ENCODE results near the gene TMEM108. TPM values are rescaled to one million over a fixed set of nuclear protein-coding genes. Genes with fewer than 3 reads are reported as not detected.

Gene TMEM108
- total RNA-seq, 1 donor from 2014 or later, result 1.5 TPM

- no peak for DNase-seq (ENCODE audit: low spot score)
Observed at GRCh38 chr3:133274477-133274876, 236.3 kb downstream of the TMEM108 start.

GRCh38 chr3:133276594-133276993 lies 238.4 kb downstream of the TMEM108 start:
- DNase-seq (ENCODE audit: low spot score), result no peak

- no peak for DNase-seq (ENCODE audit: low spot score)
Observed at GRCh38 chr3:133277813-133278212, 239.6 kb downstream of the TMEM108 start.

- DNase-seq (ENCODE audit: low spot score), result no peak
Observed at GRCh38 chr3:133278260-133279043, 240.3 kb downstream of the TMEM108 start.

- DNase-seq (ENCODE audit: low spot score), result no peak
Observed at GRCh38 chr3:133280586-133280985, 242.4 kb downstream of the TMEM108 start.

- DNase-seq (ENCODE audit: low spot score), result no peak
Observed at GRCh38 chr3:133282236-133282635, 244.0 kb downstream of the TMEM108 start.

- DNase-seq (ENCODE audit: low spot score), result no peak
Observed at GRCh38 chr3:133283958-133284807, 246.0 kb downstream of the TMEM108 start.

- no peak for DNase-seq (ENCODE audit: low spot score)
Observed at GRCh38 chr3:133289322-133289721, 251.1 kb downstream of the TMEM108 start.

GRCh38 chr3:133292296-133292695 lies 254.1 kb downstream of the TMEM108 start:
- no peak for DNase-seq (ENCODE audit: low spot score)

GRCh38 chr3:133293397-133294110 lies 255.4 kb downstream of the TMEM108 start:
- no peak for DNase-seq (ENCODE audit: low spot score)

- no peak for DNase-seq (ENCODE audit: low spot score)
Observed at GRCh38 chr3:133294253-133294652, 256.1 kb downstream of the TMEM108 start.

- no peak for DNase-seq (ENCODE audit: low spot score)
Observed at GRCh38 chr3:133295199-133295901, 257.2 kb downstream of the TMEM108 start.

- DNase-seq (ENCODE audit: low spot score), result no peak
Observed at GRCh38 chr3:133295944-133296917, 258.0 kb downstream of the TMEM108 start.

- no peak for DNase-seq (ENCODE audit: low spot score)
Observed at GRCh38 chr3:133296981-133297380, 258.8 kb downstream of the TMEM108 start.

- DNase-seq (ENCODE audit: low spot score), result no peak
Observed at GRCh38 chr3:133300102-133300501, 261.9 kb downstream of the TMEM108 start.

- DNase-seq (ENCODE audit: low spot score), result no peak
Observed at GRCh38 chr3:133301194-133301593, 263.0 kb downstream of the TMEM108 start.

GRCh38 chr3:133301731-133302130 lies 263.5 kb downstream of the TMEM108 start:
- DNase-seq (ENCODE audit: low spot score), result no peak

- no peak for DNase-seq (ENCODE audit: low spot score)
Observed at GRCh38 chr3:133303430-133303829, 265.2 kb downstream of the TMEM108 start.

- no peak for DNase-seq (ENCODE audit: low spot score)
Observed at GRCh38 chr3:133317866-133318265, 279.7 kb downstream of the TMEM108 start.

GRCh38 chr3:133328373-133328772 lies 290.2 kb downstream of the TMEM108 start:
- no peak for DNase-seq (ENCODE audit: low spot score)
